NB4 (cell line): Measurements from ENCODE around the gene ENO3.
A peak's percentile ranks its signal among the peaks of the same experiment; 100 is the strongest.

Source experiments
- DNase-seq: peaks from one replicate; pipeline ENCODE4 v3.0.0; 2010; ENCODE audit warnings: low read depth
- H3K4me3 ChIP-seq: one replicate; pipeline ENCODE4 v1.5.1; 2011; ENCODE audit warnings: mild to moderate bottlenecking, low read depth, low read length, moderate library complexity
- CTCF ChIP-seq: IDR thresholded peaks from one replicate; pipeline ENCODE4 v1.5.1; 2012; ENCODE audit warnings: low read depth, low read length
- MAX ChIP-seq: IDR thresholded peaks from 2 replicates; pipeline ENCODE4 v1.6.1; 2011; ENCODE audit warnings: low read depth, low read length
- MYC ChIP-seq: IDR thresholded peaks from 2 replicates; pipeline ENCODE4 v1.6.1; 2011; ENCODE audit warnings: low read depth, low read length
- POLR2A ChIP-seq: IDR thresholded peaks from 2 replicates; pipeline ENCODE4 v1.6.1; 2011; ENCODE audit warnings: mild to moderate bottlenecking; ENCODE audit not compliant: insufficient read length; ENCODE audit errors: extremely low read depth

Gene ENO3

GRCh38 chr17:4928881-4929280 is 22.0 kb upstream of the ENO3 start:
- no peak for DNase-seq
- TF ChIP-seq POLR2A: no peak
- no peak overlapping the region for H3K4me3 ChIP-seq

- DNase-seq: no peak
- no peak within 1 kb of the TSS for H3K4me3 ChIP-seq
- TF ChIP-seq POLR2A: no peak
- TF ChIP-seq MYC: no peak
- no peak for TF ChIP-seq MAX
- no peak for TF ChIP-seq CTCF
Observed at GRCh38 chr17:4931963-4932362, 19.0 kb upstream of the ENO3 start, which contains the start of gene GP1BA. TSS of gene GP1BA (plus strand) at chr17:4932277. CDS start at chr17:4932605, 328 bp downstream.

GRCh38 chr17:4932756-4933155 is 18.2 kb upstream of the ENO3 start:
- no peak overlapping the region for H3K4me3 ChIP-seq
- TF ChIP-seq CTCF: no peak
- TF ChIP-seq MYC: no peak
- DNase-seq: no peak

- TF ChIP-seq CTCF (no peak), POLR2A (no peak), MYC (no peak), MAX (no peak)
- DNase-seq: no peak
- H3K4me3 ChIP-seq: no peak overlapping the region
Observed at GRCh38 chr17:4933646-4934045, 17.3 kb upstream of the ENO3 start.

- DNase-seq: peak; percentile 82
- TF ChIP-seq MYC: no peak
- TF ChIP-seq MAX: no peak
- TF ChIP-seq CTCF: peak; percentile 41
- TF ChIP-seq POLR2A: no peak
- no peak overlapping the region for H3K4me3 ChIP-seq
Observed at GRCh38 chr17:4934173-4934979, 16.5 kb upstream of the ENO3 start.

GRCh38 chr17:4935650-4936049 is 15.3 kb upstream of the ENO3 start:
- H3K4me3 ChIP-seq: no peak overlapping the region
- no peak for DNase-seq
- no peak for TF ChIP-seq MAX
- TF ChIP-seq CTCF: no peak
